ENCODE measurements around the gene APOL1. TPM values are rescaled to one million over a fixed set of nuclear protein-coding genes. Genes with fewer than 3 reads are reported as not detected.
"Not testable (repeated sequence)": the region's sequence is repeated elsewhere in the genome, so short reads cannot be mapped to it uniquely, and the experiment has no call there.

Gene APOL1
- total RNA-seq, 1 experiment from 2014 or later = 0.30 TPM

- TF ChIP-seq, protein P1, sequence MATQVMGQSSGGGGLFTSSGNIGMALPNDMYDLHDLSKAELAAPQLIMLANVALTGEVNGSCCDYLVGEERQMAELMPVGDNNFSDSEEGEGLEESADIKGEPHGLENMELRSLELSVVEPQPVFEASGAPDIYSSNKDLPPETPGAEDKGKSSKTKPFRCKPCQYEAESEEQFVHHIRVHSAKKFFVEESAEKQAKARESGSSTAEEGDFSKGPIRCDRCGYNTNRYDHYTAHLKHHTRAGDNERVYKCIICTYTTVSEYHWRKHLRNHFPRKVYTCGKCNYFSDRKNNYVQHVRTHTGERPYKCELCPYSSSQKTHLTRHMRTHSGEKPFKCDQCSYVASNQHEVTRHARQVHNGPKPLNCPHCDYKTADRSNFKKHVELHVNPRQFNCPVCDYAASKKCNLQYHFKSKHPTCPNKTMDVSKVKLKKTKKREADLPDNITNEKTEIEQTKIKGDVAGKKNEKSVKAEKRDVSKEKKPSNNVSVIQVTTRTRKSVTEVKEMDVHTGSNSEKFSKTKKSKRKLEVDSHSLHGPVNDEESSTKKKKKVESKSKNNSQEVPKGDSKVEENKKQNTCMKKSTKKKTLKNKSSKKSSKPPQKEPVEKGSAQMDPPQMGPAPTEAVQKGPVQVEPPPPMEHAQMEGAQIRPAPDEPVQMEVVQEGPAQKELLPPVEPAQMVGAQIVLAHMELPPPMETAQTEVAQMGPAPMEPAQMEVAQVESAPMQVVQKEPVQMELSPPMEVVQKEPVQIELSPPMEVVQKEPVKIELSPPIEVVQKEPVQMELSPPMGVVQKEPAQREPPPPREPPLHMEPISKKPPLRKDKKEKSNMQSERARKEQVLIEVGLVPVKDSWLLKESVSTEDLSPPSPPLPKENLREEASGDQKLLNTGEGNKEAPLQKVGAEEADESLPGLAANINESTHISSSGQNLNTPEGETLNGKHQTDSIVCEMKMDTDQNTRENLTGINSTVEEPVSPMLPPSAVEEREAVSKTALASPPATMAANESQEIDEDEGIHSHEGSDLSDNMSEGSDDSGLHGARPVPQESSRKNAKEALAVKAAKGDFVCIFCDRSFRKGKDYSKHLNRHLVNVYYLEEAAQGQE (IDR thresholded peaks at IDR 0.05; ENCODE audit: low read depth) = no peak
These were observed 874 bp downstream of the APOL1 start (continued) for GRCh38 chr22:36253523-36254490.

GRCh38 chr22:36255572-36255971 lies 2.6 kb downstream of the APOL1 start:
- RAD21 ChIA-PET (ENCODE audit: low non-redundant PET in 1 of 2, low total read pairs in 2 of 2, uncharacterized antibody in 2 of 2, unreplicated experiment in 2 of 2); H3K9ac ChIP-seq (ENCODE audit: low read length); H3K4me1 ChIP-seq (ENCODE audit: control insufficient read depth in 1 of 2, insufficient read depth in 2 of 2, low read length in 2 of 2); intact Hi-C loops (cut with micrococcal nuclease); H4K20me1 ChIP-seq (ENCODE audit: insufficient read depth); H3K79me2 ChIP-seq (ENCODE audit: insufficient read depth, low read length); H3K9me3 ChIP-seq (ENCODE audit: control insufficient read depth in 1 of 2, insufficient read depth in 1 of 2, low read depth in 1 of 2, low read length in 2 of 2); H3K4me2 ChIP-seq (ENCODE audit: low read length); H2AFZ ChIP-seq (ENCODE audit: low read depth, low read length, poor library complexity, severe bottlenecking); H3K27me3 ChIP-seq (ENCODE audit: insufficient read depth, low read length); POLR2A ChIA-PET; H3K27ac ChIP-seq (ENCODE audit: low read depth, low read length); DNase-seq (ENCODE audit: low read depth, low spot score); H3K36me3 ChIP-seq (ENCODE audit: control insufficient read depth in 1 of 2, insufficient read depth in 2 of 2, low read length in 2 of 2); ATAC-seq; H3K4me3 ChIP-seq (replicated peaks in 1 of 2; ENCODE audit: low read depth in 1 of 2, low read length in 2 of 2); BruUV-seq (replicated peaks); H3K9me2 ChIP-seq (ENCODE audit: insufficient read depth): not testable (repeated sequence)
- CTCF ChIA-PET = interaction anchor here (1.2 kb wide), 1 partner anchor 54 kb away, joined by 5 read pairs; the partner anchor contains the start of gene APOL4

All from HCT116 (cell line).